Activated T-helper 9 cell treated with anti-CD3 and anti-CD28 coated beads, Interleukin-2, amount 50 U/mL, for 16 hours (primary cell): ENCODE measurements around the gene PLK5.
"Not testable (repeated sequence)": the region's sequence is repeated elsewhere in the genome, so short reads cannot be mapped to it uniquely, and the experiment has no call there.

Experiments used
- DNase-seq: peaks from one replicate; pipeline ENCODE4 v3.0.0-alpha.2; 2020; ENCODE audit warnings: low read depth

Gene PLK5

GRCh38 chr19:1507763-1508506, 15.9 kb upstream of the PLK5 start:
- peak; percentile 83 for DNase-seq

- DNase-seq: no peak
Observed at GRCh38 chr19:1508507-1508856, 15.4 kb upstream of the PLK5 start.

- no peak for DNase-seq
Observed at GRCh38 chr19:1509602-1510441, 14.1 kb upstream of the PLK5 start.

- DNase-seq: no peak
Observed at GRCh38 chr19:1510442-1510806, 13.5 kb upstream of the PLK5 start.

GRCh38 chr19:1510807-1511206, 13.1 kb upstream of the PLK5 start:
- DNase-seq: no peak

GRCh38 chr19:1511318-1512317, 12.3 kb upstream of the PLK5 start:
- no peak for DNase-seq

- peak; percentile 56 for DNase-seq
Observed at GRCh38 chr19:1512671-1513498, 11.0 kb upstream of the PLK5 start, which contains the start of gene ADAMTSL5. Gene ADAMTSL5, minus strand, starts transcription at chr19:1513019. Its CDS starts 2,076 bp downstream, at chr19:1510943.

GRCh38 chr19:1513499-1514294, 10.2 kb upstream of the PLK5 start:
- DNase-seq: peak; percentile 68

GRCh38 chr19:1514295-1514661, 9.6 kb upstream of the PLK5 start:
- DNase-seq: no peak

GRCh38 chr19:1514986-1515721, 8.7 kb upstream of the PLK5 start:
- DNase-seq: no peak

- DNase-seq: no peak
Observed at GRCh38 chr19:1516395-1516753, 7.5 kb upstream of the PLK5 start.

GRCh38 chr19:1518471-1518870, 5.4 kb upstream of the PLK5 start:
- no peak for DNase-seq

GRCh38 chr19:1519802-1520201, 4.1 kb upstream of the PLK5 start:
- DNase-seq: not testable (repeated sequence)

- no peak for DNase-seq
Observed at GRCh38 chr19:1520203-1520780, 3.6 kb upstream of the PLK5 start.

GRCh38 chr19:1521636-1522035, 2.2 kb upstream of the PLK5 start:
- DNase-seq: no peak

- no peak for DNase-seq
Observed at GRCh38 chr19:1522061-1522460, 1.8 kb upstream of the PLK5 start.

GRCh38 chr19:1522838-1523237, 1.0 kb upstream of the PLK5 start:
- DNase-seq: no peak

GRCh38 chr19:1524287-1524971, 552 bp downstream of the PLK5 start:
- no peak for DNase-seq

GRCh38 chr19:1524972-1525325, 1.1 kb downstream of the PLK5 start:
- DNase-seq: no peak
